ENCODE measurements around the gene BCL6.

Gene BCL6

DNA sequence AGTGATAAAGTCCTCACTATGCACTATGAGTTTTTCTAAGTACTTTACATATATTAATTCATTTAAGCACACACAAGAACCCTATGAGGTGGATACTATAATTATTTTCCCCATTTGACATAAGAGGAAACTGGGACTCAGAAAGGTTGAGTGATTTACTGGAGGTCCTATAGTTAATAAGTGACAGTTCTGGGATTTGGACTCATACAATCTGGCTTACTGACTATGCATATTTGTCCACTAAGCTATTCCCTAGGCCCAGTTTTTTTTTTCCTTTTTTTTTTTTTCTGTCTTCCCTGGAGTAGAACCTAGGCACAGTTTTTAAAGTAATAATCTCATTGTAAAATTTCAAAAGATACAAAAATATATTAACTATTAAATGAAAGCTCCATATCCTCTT lies 36.6 kb downstream of the BCL6 start:
- TF ChIP-seq, protein P1, sequence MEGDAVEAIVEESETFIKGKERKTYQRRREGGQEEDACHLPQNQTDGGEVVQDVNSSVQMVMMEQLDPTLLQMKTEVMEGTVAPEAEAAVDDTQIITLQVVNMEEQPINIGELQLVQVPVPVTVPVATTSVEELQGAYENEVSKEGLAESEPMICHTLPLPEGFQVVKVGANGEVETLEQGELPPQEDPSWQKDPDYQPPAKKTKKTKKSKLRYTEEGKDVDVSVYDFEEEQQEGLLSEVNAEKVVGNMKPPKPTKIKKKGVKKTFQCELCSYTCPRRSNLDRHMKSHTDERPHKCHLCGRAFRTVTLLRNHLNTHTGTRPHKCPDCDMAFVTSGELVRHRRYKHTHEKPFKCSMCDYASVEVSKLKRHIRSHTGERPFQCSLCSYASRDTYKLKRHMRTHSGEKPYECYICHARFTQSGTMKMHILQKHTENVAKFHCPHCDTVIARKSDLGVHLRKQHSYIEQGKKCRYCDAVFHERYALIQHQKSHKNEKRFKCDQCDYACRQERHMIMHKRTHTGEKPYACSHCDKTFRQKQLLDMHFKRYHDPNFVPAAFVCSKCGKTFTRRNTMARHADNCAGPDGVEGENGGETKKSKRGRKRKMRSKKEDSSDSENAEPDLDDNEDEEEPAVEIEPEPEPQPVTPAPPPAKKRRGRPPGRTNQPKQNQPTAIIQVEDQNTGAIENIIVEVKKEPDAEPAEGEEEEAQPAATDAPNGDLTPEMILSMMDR (IDR thresholded peaks at IDR 0.05; ENCODE audit: low read depth, low read length, missing control alignments), result no peak
- DNase-seq (ENCODE audit: extremely low read depth, low read depth), result no peak
- no peak overlapping the region for H3K4me3 ChIP-seq (replicated peaks; ENCODE audit: low read depth, low read length)

- no peak for DNase-seq (ENCODE audit: extremely low read depth, low read depth)
- TF ChIP-seq, protein P1 (IDR thresholded peaks at IDR 0.05; ENCODE audit: low read depth, low read length, missing control alignments), result no peak
These were observed 38.3 kb downstream of the BCL6 start for GRCh38 chr3:187706971-187707370.

DNA sequence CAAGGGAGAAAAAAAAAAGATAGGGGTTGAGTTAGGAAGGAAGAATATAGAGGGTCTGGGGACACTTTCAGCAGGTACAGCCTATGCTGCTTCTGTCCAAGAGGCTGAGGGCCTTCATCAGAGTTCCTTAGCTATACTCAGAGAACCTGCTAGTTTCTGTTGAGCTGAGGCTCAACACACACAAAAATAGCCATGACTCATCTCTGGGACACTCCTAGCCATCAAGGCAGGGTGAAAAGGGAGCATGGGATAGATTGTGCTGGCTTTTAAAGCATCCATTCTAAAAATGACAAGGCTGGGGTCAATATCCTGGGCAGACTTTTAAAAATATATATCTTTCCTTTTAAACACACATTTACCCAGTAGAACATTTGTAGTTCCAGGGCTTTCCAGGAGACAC lies 40.1 kb downstream of the BCL6 start:
- H3K4me3 ChIP-seq (replicated peaks; ENCODE audit: low read depth, low read length), result no peak overlapping the region
- DNase-seq (ENCODE audit: extremely low read depth, low read depth), result no peak
- TF ChIP-seq, protein P1 (IDR thresholded peaks at IDR 0.05; ENCODE audit: low read depth, low read length, missing control alignments), result no peak

More at GRCh38 chr3:187706971-187707370, 38.3 kb downstream of the BCL6 start:
- H3K4me3 ChIP-seq (replicated peaks; ENCODE audit: low read depth, low read length), result no peak overlapping the region

GRCh38 chr3:187702507-187703033 lies 42.7 kb downstream of the BCL6 start, which contains the start of gene RTP2:
Gene RTP2 (minus strand): TSS chr3:187702557. CDS start chr3:187702128, 429 bp downstream.
- DNase-seq (ENCODE audit: extremely low read depth, low read depth), result no peak
- H3K4me3 ChIP-seq (replicated peaks; ENCODE audit: low read depth, low read length), result no peak within 1 kb of the TSS
- TF ChIP-seq, protein P1 (IDR thresholded peaks at IDR 0.05; ENCODE audit: low read depth, low read length, missing control alignments), result no peak

DNA sequence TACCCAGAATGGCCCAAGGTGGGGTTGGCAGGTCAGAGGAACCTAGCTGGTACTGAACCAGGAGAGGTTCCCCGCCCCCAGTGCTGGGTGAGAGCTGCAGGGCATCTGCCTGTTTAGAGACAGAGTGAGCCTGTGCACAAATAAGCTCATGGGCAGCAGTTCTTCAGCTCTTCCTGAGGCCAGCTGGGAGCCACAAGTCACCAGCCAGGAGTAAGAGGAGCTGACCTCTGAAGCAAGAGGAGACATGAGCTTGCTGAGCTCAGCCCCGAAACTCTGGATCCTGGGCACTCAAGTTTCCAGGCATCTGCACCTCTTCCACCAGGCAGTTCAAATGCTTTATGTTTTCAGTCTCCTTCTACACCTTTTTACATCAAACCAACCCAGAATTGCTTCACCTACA lies 45.0 kb downstream of the BCL6 start:
- DNase-seq (ENCODE audit: extremely low read depth, low read depth), result no peak
- TF ChIP-seq, protein P1 (IDR thresholded peaks at IDR 0.05; ENCODE audit: low read depth, low read length, missing control alignments), result no peak
- no peak overlapping the region for H3K4me3 ChIP-seq (replicated peaks; ENCODE audit: low read depth, low read length)

- TF ChIP-seq, protein P1 (IDR thresholded peaks at IDR 0.05; ENCODE audit: low read depth, low read length, missing control alignments), result no peak
- no peak for DNase-seq (ENCODE audit: extremely low read depth, low read depth)
- H3K4me3 ChIP-seq (replicated peaks; ENCODE audit: low read depth, low read length), result no peak overlapping the region
These were observed 46.5 kb downstream of the BCL6 start for GRCh38 chr3:187698499-187699399.
